Measurements from ENCODE around the gene PNPO. TPM values are rescaled to one million over a fixed set of nuclear protein-coding genes. Genes with fewer than 3 reads are reported as not detected.

The PNPO gene
- total and polyA plus RNA-seq, 2 of the 13 experiments (the other 11 are each of a cell fraction or from before 2014, with no cell fraction given) = 47.9 to 63.3 TPM

DNA sequence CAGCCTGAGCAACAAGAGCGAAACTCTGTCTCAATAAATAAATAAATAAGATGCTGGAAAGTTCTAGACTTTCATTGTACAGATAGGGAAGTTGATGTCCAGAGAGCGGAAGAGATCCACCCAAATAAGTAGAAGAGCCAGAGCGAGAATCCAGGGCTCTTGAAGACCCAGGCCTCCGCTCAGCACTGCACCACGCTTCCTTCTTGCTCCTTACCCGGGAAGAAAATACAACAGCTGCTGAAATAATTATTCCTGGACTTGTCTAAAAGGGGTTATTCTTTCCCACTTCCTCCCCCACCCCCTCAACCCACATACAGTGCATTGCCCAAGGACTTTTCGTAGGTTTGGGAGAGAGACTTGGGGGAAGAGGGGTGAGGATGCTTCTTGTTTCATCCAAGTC lies 56.2 kb downstream of the PNPO start (continued):
- TF ChIP-seq, protein P1, sequence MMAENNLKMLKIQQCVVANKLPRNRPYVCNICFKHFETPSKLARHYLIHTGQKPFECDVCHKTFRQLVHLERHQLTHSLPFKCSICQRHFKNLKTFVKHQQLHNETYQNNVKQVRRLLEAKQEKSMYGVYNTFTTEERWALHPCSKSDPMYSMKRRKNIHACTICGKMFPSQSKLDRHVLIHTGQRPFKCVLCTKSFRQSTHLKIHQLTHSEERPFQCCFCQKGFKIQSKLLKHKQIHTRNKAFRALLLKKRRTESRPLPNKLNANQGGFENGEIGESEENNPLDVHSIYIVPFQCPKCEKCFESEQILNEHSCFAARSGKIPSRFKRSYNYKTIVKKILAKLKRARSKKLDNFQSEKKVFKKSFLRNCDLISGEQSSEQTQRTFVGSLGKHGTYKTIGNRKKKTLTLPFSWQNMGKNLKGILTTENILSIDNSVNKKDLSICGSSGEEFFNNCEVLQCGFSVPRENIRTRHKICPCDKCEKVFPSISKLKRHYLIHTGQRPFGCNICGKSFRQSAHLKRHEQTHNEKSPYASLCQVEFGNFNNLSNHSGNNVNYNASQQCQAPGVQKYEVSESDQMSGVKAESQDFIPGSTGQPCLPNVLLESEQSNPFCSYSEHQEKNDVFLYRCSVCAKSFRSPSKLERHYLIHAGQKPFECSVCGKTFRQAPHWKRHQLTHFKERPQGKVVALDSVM (CRISPR knock-in tag; IDR thresholded peaks at IDR 0.05) = no peak
- no peak for TF ChIP-seq NFRKB (IDR thresholded peaks at IDR 0.05)
- TF ChIP-seq, protein P2, sequence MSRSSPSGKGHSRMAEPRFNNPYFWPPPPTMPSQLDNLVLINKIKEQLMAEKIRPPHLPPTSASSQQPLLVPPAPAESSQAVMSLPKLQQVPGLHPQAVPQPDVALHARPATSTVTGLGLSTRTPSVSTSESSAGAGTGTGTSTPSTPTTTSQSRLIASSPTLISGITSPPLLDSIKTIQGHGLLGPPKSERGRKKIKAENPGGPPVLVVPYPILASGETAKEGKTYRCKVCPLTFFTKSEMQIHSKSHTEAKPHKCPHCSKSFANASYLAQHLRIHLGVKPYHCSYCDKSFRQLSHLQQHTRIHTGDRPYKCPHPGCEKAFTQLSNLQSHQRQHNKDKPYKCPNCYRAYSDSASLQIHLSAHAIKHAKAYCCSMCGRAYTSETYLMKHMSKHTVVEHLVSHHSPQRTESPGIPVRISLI (CRISPR knock-in tag; IDR thresholded peaks at IDR 0.05; ENCODE audit: borderline replicate concordance) = no peak

DNA sequence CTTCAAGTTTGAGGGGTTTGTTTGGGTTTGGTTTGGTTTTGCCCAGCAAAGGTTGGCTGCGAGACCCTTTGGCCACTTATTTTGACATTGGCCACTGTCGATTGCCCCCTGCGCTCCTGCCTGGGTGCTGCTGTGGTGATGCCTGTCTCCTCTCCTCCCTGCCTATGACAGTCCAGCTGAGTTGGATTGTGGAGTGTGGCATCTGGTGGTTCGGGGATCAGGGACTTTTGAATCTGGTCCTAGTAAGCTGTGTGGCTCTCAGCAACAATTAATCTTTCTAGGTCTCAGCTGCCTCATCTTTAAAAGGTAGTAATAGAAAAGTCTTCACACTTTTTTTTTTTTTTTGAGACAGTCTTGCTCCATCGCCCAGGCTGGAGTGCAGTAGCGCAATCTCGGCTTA lies 56.7 kb downstream of the PNPO start:
- Histone ChIP-seq H2AFZ (ENCODE audit: low read length) (no peak overlapping the region), H4K20me1 (ENCODE audit: insufficient read depth, low read length) (no peaks in the 10 kb centered on the region), H3K4me1 (ENCODE audit: insufficient read depth, low read length) (peaks cover 28% of the 10 kb centered on the region), H3K4me3 (replicated peaks in 1 of 3; ENCODE audit: insufficient read depth in 1 of 3, low read depth in 2 of 3, low read length in 3 of 3) (no peak overlapping the region), H3K9me3 (ENCODE audit: low read length) (no peaks in the 10 kb centered on the region), H3K27ac (ENCODE audit: extremely low read length, insufficient read depth, low read length) (no peak overlapping the region), H3K27me3 (ENCODE audit: control insufficient read depth in 1 of 2, insufficient read depth in 2 of 2, low read length in 2 of 2) (peaks cover 3 to 38% of the 10 kb centered on the region in 2 experiments; a peak in 3 of 5 replicates), H3K36me3 (replicated peaks in 1 of 2; ENCODE audit: control insufficient read depth in 1 of 2, insufficient read depth in 2 of 2, low read length in 2 of 2) (no peaks in the 10 kb centered on the region), H3K4me2 (ENCODE audit: low read depth, low read length) (no peak overlapping the region), H3K9ac (ENCODE audit: insufficient read depth, low read depth, low read length) (no peak overlapping the region), H3K79me2 (ENCODE audit: insufficient read depth, low read length) (no peaks in the 10 kb centered on the region)
- CTCF ChIA-PET (ENCODE audit: low intra/inter-chr PET ratio, low total read pairs) = no interaction called here
- FAIRE-seq = no peak
- BruUV-seq (replicated peaks) = no TSS peak
- POLR2A ChIA-PET = no interaction called here
- in situ Hi-C loops (cut with HindIII; ENCODE audit: extremely low pct_ligation_motif_present, low pct_unique_long_range_greater_than_20kb) (no loop called here), intact Hi-C loops (cut with micrococcal nuclease; ENCODE audit: unreplicated experiment) (no loop called here)
- WGBS (ENCODE audit: low lambda C conversion rate) = 79% methylated on average over 7 of the region's 7 CpGs
- DNase-seq (ENCODE audit: low spot score) = no peak
- no peak for ATAC-seq
- TF ChIP-seq, protein P3, sequence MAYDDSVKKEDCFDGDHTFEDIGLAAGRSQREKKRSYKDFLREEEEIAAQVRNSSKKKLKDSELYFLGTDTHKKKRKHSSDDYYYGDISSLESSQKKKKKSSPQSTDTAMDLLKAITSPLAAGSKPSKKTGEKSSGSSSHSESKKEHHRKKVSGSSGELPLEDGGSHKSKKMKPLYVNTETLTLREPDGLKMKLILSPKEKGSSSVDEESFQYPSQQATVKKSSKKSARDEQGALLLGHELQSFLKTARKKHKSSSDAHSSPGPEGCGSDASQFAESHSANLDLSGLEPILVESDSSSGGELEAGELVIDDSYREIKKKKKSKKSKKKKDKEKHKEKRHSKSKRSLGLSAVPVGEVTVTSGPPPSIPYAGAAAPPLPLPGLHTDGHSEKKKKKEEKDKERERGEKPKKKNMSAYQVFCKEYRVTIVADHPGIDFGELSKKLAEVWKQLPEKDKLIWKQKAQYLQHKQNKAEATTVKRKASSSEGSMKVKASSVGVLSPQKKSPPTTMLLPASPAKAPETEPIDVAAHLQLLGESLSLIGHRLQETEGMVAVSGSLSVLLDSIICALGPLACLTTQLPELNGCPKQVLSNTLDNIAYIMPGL (CRISPR knock-in tag; IDR thresholded peaks at IDR 0.05; ENCODE audit: borderline replicate concordance in 1 of 2, low read depth in 1 of 2) = no peak
- TF ChIP-seq HES4 (CRISPR knock-in tag; IDR thresholded peaks at IDR 0.05; ENCODE audit: borderline replicate concordance) (no peak), ZNF296 (CRISPR knock-in tag; conservative IDR thresholded peaks at IDR 0.05) (no peak), RNF2 (conservative IDR thresholded peaks at IDR 0.05; ENCODE audit: low read depth) (no peak), SRSF9 (IDR thresholded peaks at IDR 0.05; ENCODE audit: borderline replicate concordance, insufficient read depth, low read depth, low read length, poor library complexity, severe bottlenecking) (no peak), CCAR2 (optimal IDR thresholded peaks at IDR 0.05; ENCODE audit: low read depth, low read length) (no peak), AHR (CRISPR knock-in tag; IDR thresholded peaks at IDR 0.05) (no peak)
- TF ChIP-seq, protein P2 (CRISPR knock-in tag; IDR thresholded peaks at IDR 0.05; ENCODE audit: borderline replicate concordance) = no peak
- TF ChIP-seq, protein P4, sequence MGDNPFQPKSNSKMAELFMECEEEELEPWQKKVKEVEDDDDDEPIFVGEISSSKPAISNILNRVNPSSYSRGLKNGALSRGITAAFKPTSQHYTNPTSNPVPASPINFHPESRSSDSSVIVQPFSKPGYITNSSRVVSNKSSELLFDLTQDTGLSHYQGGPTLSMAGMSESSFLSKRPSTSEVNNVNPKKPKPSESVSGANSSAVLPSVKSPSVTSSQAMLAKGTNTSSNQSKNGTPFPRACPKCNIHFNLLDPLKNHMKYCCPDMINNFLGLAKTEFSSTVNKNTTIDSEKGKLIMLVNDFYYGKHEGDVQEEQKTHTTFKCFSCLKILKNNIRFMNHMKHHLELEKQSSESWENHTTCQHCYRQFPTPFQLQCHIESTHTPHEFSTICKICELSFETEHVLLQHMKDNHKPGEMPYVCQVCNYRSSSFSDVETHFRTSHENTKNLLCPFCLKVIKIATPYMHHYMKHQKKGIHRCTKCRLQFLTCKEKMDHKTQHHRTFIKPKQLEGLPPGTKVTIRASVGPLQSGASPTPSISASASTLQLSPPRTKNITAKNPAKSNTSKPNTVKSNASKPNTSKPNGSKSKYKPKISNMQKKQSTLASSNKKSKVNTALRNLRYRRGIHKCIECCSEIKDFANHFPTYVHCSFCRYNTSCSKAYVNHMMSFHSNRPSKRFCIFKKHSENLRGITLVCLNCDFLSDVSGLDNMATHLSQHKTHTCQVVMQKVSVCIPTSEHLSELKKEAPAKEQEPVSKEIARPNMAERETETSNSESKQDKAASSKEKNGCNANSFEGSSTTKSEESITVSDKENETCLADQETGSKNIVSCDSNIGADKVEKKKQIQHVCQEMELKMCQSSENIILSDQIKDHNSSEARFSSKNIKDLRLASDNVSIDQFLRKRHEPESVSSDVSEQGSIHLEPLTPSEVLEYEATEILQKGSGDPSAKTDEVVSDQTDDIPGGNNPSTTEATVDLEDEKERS (CRISPR knock-in tag; IDR thresholded peaks at IDR 0.05) = no peak
